Suprapubic skin (tissue), 4 donors: ENCODE data around the gene C19orf25.

ENCODE experiments used
- CTCF ChIP-seq, 2 donors: fragments of 200-600 bp in 1 of 2; fragments of 450-650 bp in 1 of 2; sonication (generic) in 1 of 2; IDR thresholded peaks; one replicate each; pipeline ENCODE4 v1.5.1; 2016 to 2019; ENCODE audit warnings: antibody characterized with exemption in 2 of 2, mild to moderate bottlenecking in 1 of 2, moderate library complexity in 1 of 2
- EP300 ChIP-seq: sonication (generic); formaldehyde crosslinking; IDR thresholded peaks from one replicate; pipeline ENCODE4 v1.6.1; 2017; ENCODE audit warnings: antibody characterized with exemption
- POLR2A ChIP-seq, 2 donors: fragments of 450-650 bp; IDR thresholded peaks; one replicate each; pipeline ENCODE4 v1.6.1; 2017; ENCODE audit warnings: antibody characterized with exemption in 2 of 2, mild to moderate bottlenecking in 2 of 2, moderate library complexity in 2 of 2
- POLR2AphosphoS5 ChIP-seq, 3 donors: sonication (generic); formaldehyde crosslinking; IDR thresholded peaks; one replicate each; pipeline ENCODE4 v1.6.1; 2017; ENCODE audit warnings: antibody characterized with exemption in 3 of 3

GRCh38 chr19:1524287-1524971 lies 45.4 kb upstream of the C19orf25 start:
- TF ChIP-seq CTCF (IDR thresholded peaks at IDR 0.05) (no peak), POLR2AphosphoS5 (IDR thresholded peaks at IDR 0.05) (no peak), POLR2A (IDR thresholded peaks at IDR 0.05) (no peak), EP300 (no peak)
